ENCODE results near the gene HDDC3.

DNA sequence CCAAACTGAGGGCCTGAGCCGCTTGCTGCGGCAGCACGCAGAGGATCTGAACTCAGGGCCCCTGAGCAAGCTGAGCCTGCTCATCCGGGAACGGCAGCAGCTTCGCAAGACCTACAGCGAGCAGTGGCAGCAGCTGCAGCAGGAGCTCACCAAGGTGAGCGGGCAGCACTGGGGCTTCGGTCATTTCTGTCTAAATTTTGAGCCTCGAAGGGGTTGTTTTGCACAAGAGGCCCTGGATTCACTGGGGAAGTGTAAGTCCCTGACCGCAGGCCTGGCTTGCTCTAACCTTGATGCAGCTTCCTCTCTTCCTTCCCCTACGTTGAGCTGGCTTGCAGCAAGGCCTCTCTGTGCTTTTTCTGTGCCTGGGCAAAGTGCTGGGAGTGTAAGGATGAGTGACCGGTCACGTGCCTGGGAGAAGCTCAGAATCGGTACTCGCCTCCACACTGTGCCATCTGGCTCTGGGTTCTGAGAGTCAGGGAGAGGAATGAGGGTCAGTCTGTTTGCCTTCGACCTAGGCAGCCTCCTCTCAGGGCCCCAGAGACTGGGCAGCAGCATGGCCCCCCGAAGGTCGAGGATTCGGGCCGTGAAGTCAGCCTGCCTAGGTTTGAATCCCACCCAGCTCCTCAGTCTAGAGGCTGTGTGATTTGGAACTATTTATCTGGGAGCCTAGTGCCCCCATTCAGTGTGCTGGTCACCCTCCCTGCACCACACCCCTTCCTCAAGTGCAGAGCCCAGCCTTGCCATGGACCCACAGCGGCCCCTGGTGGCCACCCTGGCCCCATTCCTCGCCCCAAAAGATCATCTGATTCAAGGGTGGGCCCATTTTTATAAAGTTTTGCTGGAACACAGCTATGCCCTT is 46.7 kb downstream of the HDDC3 start:
- TF ChIP-seq, protein P1, sequence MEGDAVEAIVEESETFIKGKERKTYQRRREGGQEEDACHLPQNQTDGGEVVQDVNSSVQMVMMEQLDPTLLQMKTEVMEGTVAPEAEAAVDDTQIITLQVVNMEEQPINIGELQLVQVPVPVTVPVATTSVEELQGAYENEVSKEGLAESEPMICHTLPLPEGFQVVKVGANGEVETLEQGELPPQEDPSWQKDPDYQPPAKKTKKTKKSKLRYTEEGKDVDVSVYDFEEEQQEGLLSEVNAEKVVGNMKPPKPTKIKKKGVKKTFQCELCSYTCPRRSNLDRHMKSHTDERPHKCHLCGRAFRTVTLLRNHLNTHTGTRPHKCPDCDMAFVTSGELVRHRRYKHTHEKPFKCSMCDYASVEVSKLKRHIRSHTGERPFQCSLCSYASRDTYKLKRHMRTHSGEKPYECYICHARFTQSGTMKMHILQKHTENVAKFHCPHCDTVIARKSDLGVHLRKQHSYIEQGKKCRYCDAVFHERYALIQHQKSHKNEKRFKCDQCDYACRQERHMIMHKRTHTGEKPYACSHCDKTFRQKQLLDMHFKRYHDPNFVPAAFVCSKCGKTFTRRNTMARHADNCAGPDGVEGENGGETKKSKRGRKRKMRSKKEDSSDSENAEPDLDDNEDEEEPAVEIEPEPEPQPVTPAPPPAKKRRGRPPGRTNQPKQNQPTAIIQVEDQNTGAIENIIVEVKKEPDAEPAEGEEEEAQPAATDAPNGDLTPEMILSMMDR (IDR thresholded peaks at IDR 0.05; ENCODE audit: insufficient read depth, low read depth, low read length) = peak; percentile 97
- no peak for TF ChIP-seq EZH2 (IDR thresholded peaks at IDR 0.05; ENCODE audit: insufficient read depth, low read length)
